Medulla oblongata (tissue), 1 donor: ENCODE results near the gene ANO6.
A peak's percentile ranks its signal among the peaks of the same experiment; 100 is the strongest.
"Not testable (repeated sequence)": the region's sequence is repeated elsewhere in the genome, so short reads cannot be mapped to it uniquely, and the experiment has no call there.

Experiments used
- DNase-seq: peaks from one replicate; pipeline ENCODE4 v3.0.0-alpha.2; 2015; ENCODE audit errors: extremely low spot score

ANO6 gene

GRCh38 chr12:45213107-45213506 lies 2.8 kb upstream of the ANO6 start:
- DNase-seq = no peak

DNA sequence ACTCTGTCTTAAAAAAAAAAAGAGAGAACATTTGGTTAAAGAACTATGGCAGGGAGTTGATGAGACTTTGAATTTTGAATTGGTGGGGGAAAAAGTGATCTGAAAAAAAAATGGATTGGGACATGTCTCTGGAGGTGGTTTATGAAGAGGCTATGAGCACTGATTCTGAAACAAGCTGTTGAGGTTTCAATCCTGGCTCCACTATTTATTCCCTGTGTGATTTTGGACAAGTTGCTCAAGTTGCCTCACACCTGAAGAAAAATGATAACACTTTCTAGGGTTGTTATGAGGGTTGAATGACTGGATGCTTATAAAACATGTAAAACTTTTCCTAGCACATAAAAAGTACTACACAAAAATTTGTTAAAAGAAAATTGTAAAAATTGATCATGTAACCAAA lies 1.8 kb upstream of the ANO6 start:
- no peak for DNase-seq

- DNase-seq = peak; percentile 26
Measured at GRCh38 chr12:45214749-45215418, 1.0 kb upstream of the ANO6 start.

GRCh38 chr12:45216230-45216982 lies 511 bp downstream of the ANO6 start:
- peak; percentile 63 for DNase-seq

DNA sequence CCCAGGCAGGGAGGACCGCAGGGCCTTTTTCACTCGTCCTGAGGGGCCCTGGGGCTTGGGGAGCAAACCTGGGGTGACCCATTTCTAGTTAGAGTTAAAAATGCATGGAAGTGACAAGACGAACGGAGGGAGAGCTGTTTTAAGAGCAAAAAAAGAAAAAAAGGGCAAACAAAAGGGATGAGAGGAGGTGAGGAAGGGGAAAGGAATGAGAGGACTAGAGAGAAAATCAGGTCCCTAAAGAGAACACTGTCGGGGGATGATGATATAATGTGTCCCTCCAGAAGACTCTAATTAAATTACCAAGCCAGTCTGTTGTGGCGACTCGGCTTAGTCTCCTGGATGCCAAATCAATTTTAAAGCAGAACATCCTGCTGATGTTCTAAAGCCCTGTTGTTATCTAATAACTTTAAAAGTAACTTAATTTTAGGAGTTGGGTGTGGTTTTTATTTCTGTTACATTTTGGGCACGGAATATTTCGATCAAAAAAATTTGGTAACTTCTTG lies 1.1 kb downstream of the ANO6 start:
- DNase-seq = peak; percentile 20

GRCh38 chr12:45217846-45218245 lies 2.0 kb downstream of the ANO6 start:
- DNase-seq = no peak

GRCh38 chr12:45219621-45220020 lies 3.7 kb downstream of the ANO6 start:
- DNase-seq = no peak

DNA sequence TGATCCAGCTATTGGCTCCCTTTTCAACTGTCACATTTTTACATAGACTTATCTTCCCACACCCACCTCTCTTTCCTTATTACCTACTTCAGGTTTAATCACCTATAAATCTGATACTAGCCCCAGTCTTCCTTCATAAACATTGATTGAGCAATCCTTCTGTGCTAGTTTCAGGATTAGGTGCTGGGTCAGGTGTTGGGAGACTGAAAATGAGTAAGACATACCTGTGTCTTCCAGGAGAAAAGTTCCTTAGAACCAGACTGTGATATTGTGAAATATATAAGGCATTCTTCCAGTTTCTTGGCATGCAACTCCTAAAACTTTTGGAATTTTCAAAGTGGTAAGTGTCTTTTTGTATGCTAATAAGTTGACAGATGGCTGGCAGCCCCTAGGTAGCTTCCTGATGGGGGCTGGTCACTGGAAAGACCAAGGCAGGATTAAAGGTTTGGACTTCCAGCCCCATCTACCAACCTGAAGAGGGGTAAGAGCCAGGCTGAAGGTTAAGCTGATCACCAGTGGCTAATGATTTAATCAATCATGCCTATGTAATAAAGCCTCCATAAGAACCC lies 4.6 kb downstream of the ANO6 start:
- DNase-seq = no peak

DNA sequence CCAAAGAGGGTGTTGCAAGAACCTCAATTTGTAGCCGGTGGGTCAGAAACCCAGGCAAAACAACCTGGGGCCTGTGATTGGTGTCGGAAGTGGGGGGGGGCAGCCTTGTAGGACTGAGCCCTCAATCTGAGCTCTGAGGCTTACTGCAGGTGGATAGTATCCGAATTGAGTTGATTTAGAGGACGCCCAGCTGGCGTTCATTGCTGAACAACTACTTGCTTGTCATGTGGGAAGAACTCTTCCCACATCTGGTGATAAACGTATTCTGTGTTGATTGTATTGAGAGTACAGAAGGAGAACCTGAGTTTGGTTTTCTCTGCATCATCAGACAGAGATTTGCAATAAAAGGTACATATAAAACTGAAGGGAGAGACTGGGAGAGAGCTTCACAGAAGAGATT lies 5.1 kb downstream of the ANO6 start:
- DNase-seq = no peak

- no peak for DNase-seq
Measured at GRCh38 chr12:45223868-45224267, 8.0 kb downstream of the ANO6 start.

DNA sequence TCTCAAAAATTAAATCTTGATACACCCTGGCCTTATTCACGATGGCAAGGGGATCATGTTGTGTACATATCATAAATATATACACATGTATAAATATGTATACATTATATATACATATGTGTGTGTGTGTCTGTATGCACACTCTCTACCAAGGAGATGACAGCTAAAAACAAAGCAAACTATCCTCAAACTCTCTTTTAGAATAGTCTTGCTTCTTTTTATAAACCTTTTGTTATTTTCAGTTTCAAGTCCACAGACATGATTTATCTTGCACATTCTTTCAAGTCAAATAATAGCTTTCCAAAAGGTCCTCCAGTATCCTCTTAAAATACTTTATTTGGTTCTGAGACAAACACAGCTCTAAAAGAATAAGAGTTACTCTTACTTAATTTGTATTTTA lies 8.4 kb downstream of the ANO6 start:
- no peak for DNase-seq

DNA sequence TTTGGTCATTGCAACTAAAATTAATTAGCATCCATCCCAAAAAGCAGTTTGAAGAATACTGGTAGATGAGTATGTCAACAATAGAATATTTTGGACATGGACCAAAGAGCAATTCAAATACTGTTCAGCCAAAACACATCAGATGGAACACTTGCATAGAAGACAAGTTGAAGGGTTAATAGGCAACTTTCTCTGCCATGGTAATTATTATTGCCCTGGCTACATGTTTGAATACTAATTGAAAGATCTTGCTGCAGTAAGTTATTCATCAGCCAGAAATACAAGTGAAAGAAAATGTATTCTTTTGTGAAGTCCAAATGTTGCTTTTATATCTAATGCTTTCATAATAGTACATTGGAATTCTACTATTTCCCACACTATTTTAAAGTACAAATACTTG lies 10.1 kb downstream of the ANO6 start:
- no peak for DNase-seq

DNA sequence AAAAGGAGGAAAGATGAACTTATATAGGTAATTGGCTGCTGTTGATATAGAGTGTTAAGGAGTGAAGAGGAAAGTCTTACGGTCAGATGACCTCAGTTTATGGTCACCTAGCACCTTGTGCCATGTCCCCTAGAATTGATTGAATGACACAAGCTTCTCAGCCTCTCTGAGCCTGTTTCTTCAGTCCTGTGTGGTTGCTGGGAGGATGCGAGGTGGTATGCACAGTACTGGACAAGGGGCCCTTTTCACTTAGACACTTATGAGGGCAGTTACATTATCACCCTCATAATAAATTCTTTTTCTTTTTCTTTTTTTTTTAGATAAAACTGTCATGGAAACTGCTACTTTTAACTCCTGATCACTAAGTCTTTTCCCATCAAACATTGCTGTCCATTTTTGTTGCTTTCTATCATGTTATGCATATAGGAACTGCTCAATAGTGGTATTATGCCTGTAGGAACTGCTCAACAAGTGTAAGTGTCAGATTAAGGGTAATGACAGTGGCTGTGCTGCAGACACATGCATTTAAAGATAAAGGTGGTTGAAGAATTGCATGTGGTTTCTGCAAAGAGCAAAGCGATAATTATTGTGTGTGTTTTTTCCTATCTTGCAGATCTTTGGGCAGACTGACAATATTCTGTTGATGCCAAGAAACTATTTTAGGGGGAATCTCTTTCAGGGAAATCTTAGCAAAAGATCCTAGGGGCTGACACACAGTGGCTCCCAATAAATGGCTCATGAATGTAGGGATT lies 11.6 kb downstream of the ANO6 start:
- no peak for DNase-seq

DNA sequence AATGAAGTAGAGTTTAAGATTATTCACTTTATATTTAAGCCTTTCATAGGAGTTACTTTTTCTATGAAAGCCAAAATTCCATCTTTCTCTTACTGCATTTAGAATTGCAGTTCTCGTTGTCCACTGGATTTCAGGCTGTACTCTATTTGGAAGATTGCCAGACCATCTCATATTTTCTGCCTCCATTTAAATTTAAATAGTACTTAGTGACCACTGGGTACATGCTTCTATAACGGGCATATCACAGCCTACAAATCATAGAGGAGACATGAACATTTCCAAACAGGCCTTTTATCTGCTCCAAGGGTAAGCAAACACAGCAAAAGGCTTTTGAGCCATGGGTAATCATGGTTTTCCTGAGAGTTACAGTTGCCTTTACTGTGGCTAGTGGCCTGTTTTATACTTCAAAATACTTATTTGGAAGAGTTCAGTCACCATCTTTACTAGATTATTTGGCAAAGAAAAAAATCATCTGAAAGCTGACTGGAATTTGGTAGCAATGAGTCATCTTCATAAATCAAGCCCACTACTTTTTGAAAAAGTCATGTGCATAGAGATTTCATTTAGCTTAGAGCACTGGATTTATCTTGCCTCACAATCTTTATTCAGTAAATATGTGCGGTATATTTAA lies 15.7 kb downstream of the ANO6 start:
- no peak for DNase-seq

DNA sequence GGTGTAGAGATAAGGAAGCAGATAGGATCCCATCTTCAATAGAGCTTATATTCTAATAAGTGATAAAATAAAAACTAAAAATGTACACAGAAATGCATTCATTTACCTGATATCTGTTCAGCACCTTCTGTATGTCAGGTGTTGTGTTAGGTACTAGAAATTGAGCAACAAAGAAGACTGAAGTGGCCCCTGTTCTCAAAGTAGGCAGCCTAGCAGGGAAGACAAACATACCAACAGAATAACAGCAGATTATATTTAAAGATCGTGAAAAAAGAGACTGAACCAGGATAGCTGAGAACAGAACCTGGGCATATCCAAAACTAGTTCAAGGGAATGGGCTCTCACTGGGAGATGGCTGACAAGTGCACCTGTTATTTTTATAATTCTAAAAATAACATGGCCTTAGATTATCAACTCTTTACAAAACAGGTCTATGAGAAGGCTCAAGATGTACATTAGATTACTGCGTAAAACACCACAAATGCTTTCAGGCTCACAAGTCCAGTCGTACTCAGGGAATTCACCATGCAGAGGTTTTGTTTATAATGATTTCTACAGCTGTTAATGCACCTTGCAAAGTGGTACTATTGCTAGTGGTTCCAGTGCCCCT lies 16.4 kb downstream of the ANO6 start:
- no peak for DNase-seq

GRCh38 chr12:45232756-45233372 lies 17.0 kb downstream of the ANO6 start:
- no peak for DNase-seq

- peak; percentile 38 for DNase-seq
Measured at GRCh38 chr12:45234139-45234865, 18.4 kb downstream of the ANO6 start.

- no peak for DNase-seq
Measured at GRCh38 chr12:45235087-45236025, 19.5 kb downstream of the ANO6 start.

GRCh38 chr12:45236383-45236782 lies 20.5 kb downstream of the ANO6 start:
- not testable (repeated sequence) for DNase-seq
